GM23338 (cell line): ENCODE measurements around the gene PRAF2. TPM values are rescaled to one million over a fixed set of nuclear protein-coding genes. Genes with fewer than 3 reads are reported as not detected.

Source experiments
- ATAC-seq: fragments of 200-7000 bp; cut with Tn5 transposase; 3 replicates; pipeline ENCODE4 v1.9.1; 2020
- DNase-seq: peaks from one replicate; pipeline ENCODE4 v3.0.0-alpha.2; 2015; ENCODE audit warnings: low spot score
- H2AFZ ChIP-seq: fragments of 200-600 bp; sonication (generic); 2 replicates; pipeline ENCODE4 v1.8.0; 2016; ENCODE audit warnings: antibody characterized with exemption, mild to moderate bottlenecking, moderate library complexity
- H3F3A ChIP-seq: fragments of 200-600 bp; sonication (generic); replicated peaks from 2 replicates; pipeline ENCODE4 v1.8.0; 2017; ENCODE audit warnings: antibody characterized with exemption, mixed run types, low read depth
- H3K27ac ChIP-seq: fragments of 200-600 bp; sonication (generic); 2 replicates; pipeline ENCODE4 v1.6.1; 2016; ENCODE audit warnings: low read depth
- H3K27me3 ChIP-seq: fragments of 200-600 bp; sonication (generic); 2 replicates; pipeline ENCODE4 v1.8.0; 2016; ENCODE audit warnings: mild to moderate bottlenecking, mixed run types, moderate library complexity; ENCODE audit not compliant: insufficient read depth
- H3K36me3 ChIP-seq: fragments of 200-600 bp; sonication (generic); 2 replicates; pipeline ENCODE4 v1.8.0; 2016; ENCODE audit warnings: mild to moderate bottlenecking; ENCODE audit not compliant: insufficient read depth
- H3K4me1 ChIP-seq: fragments of 200-600 bp; sonication (generic); 2 replicates; pipeline ENCODE4 v1.8.0; 2016; ENCODE audit warnings: mild to moderate bottlenecking, moderate library complexity; ENCODE audit not compliant: insufficient read depth
- H3K4me2 ChIP-seq: fragments of 200-600 bp; sonication (generic); 2 replicates; pipeline ENCODE4 v1.7.1; 2017; ENCODE audit warnings: mixed run types
- H3K4me3 ChIP-seq: fragments of 200-600 bp; sonication (generic); 2 replicates; pipeline ENCODE4 v1.6.1; 2016; ENCODE audit warnings: mixed run types
- H3K79me2 ChIP-seq: fragments of 200-600 bp; sonication (generic); replicated peaks from 2 replicates; pipeline ENCODE4 v1.8.0; 2017; ENCODE audit warnings: mild to moderate bottlenecking; ENCODE audit not compliant: insufficient read depth
- H3K9me2 ChIP-seq: fragments of 200-600 bp; sonication (generic); 2 replicates; pipeline ENCODE4 v1.8.0; 2017; ENCODE audit not compliant: insufficient read depth
- H4K20me1 ChIP-seq: fragments of 200-600 bp; sonication (generic); replicated peaks from 2 replicates; pipeline ENCODE4 v1.8.0; 2017; ENCODE audit warnings: mild to moderate bottlenecking; ENCODE audit not compliant: insufficient read depth
- H3K27ac Mint-ChIP-seq: 2 replicates; pipeline ENCODE4 v1.8.0; 2020; ENCODE audit warnings: inconsistent platforms, mild to moderate bottlenecking, moderate library complexity, mixed read lengths
- H3K27me3 Mint-ChIP-seq: 3 replicates; pipeline ENCODE4 v1.8.0; 2022; ENCODE audit warnings: low read depth, mild to moderate bottlenecking, moderate library complexity, mixed read lengths, inconsistent platforms; ENCODE audit not compliant: insufficient read depth, poor library complexity
- H3K36me3 Mint-ChIP-seq: 3 replicates; pipeline ENCODE4 v1.8.0; 2021; ENCODE audit warnings: low read depth, mild to moderate bottlenecking, inconsistent platforms, moderate library complexity, mixed read lengths
- H3K4me1 Mint-ChIP-seq: 3 replicates; pipeline ENCODE4 v1.8.0; 2020; ENCODE audit warnings: mild to moderate bottlenecking, inconsistent platforms, mixed read lengths
- H3K4me3 Mint-ChIP-seq: 3 replicates; pipeline ENCODE4 v1.8.0; 2021; ENCODE audit warnings: moderate library complexity, mild to moderate bottlenecking, inconsistent platforms, mixed read lengths
- H3K9me3 Mint-ChIP-seq: 3 replicates; pipeline ENCODE4 v1.8.0; 2020; ENCODE audit warnings: moderate library complexity, mild to moderate bottlenecking, inconsistent platforms, mixed read lengths
- ETS1 ChIP-seq: IDR thresholded peaks from 2 replicates; pipeline ENCODE4 v1.6.1; 2016; ENCODE audit warnings: antibody characterized with exemption
- EZH2phosphoT487 ChIP-seq: fragments of 200-600 bp; sonication (generic); IDR thresholded peaks from one replicate; pipeline ENCODE4 v1.8.1; 2018; ENCODE audit warnings: antibody characterized with exemption; ENCODE audit not compliant: unreplicated experiment
- JUNB ChIP-seq: IDR thresholded peaks from one replicate; pipeline ENCODE4 v1.6.1; 2016; ENCODE audit warnings: antibody characterized with exemption; ENCODE audit not compliant: unreplicated experiment
- NANOG ChIP-seq: IDR thresholded peaks from 2 replicates; pipeline ENCODE4 v1.6.1; 2016; ENCODE audit warnings: antibody characterized with exemption, borderline replicate concordance
- REST ChIP-seq: IDR thresholded peaks from one replicate; pipeline ENCODE4 v1.6.1; 2018; ENCODE audit warnings: antibody characterized with exemption; ENCODE audit not compliant: unreplicated experiment
- STAT1 ChIP-seq: IDR thresholded peaks from one replicate; pipeline ENCODE4 v1.6.1; 2016; ENCODE audit warnings: antibody characterized with exemption; ENCODE audit not compliant: unreplicated experiment
- ZNF114 ChIP-seq: fragments of 250-450 bp; sonication (Bioruptor Pico); IDR thresholded peaks from 2 replicates; pipeline ENCODE4 v1.5.0; 2020; ENCODE audit warnings: mild to moderate bottlenecking, moderate library complexity
- polyA plus RNA-seq: library from polyadenylated mRNA; unstranded; fragments of >200 nt; fragmentation: Nextera tagmentation; extraction: Ambion mirVana; gene quantifications from 2 replicates; pipeline ENCODE4 v1.2.1, GENCODE V29; 2016
- total RNA-seq: library from RNA; depleted of rRNA; stranded (reverse); fragments of >200 nt; shearing (Covaris generic); gene quantifications from 2 replicates; pipeline ENCODE4 v1.2.3, GENCODE V29; 2014

Gene PRAF2
- total and polyA plus RNA-seq, 2 experiments from 2014 or later: 6.3 to 22.1 TPM

GRCh38 chrX:49116076-49116475 lies 42.3 kb upstream of the PRAF2 start:
- ATAC-seq (no peak), DNase-seq (no peak)
- no peaks in the 10 kb centered on the region for H3K9me3 Mint-ChIP-seq
- no peaks in the 10 kb centered on the region for H3K4me1 ChIP-seq
- H3K4me3 Mint-ChIP-seq: no peak overlapping the region
- no peak overlapping the region for H3K27ac Mint-ChIP-seq
- H3K9me2 ChIP-seq: no peaks in the 10 kb centered on the region
- TF ChIP-seq REST (no peak), STAT1 (no peak), JUNB (no peak)
- H3K79me2 ChIP-seq: no peaks in the 10 kb centered on the region
- H3K4me2 ChIP-seq: no peak overlapping the region
- no peak overlapping the region for H2AFZ ChIP-seq
- H3K27me3 Mint-ChIP-seq: peaks cover 1% of the 10 kb centered on the region
- no peaks in the 10 kb centered on the region for H3K4me1 Mint-ChIP-seq
- H3K27ac ChIP-seq: no peak overlapping the region
- no peaks in the 10 kb centered on the region for H3K27me3 ChIP-seq
- H3F3A ChIP-seq: no peaks in the 10 kb centered on the region
- no peak overlapping the region for H3K4me3 ChIP-seq
- H3K36me3 ChIP-seq: no peaks in the 10 kb centered on the region
- H4K20me1 ChIP-seq: no peaks in the 10 kb centered on the region
- peaks cover 37% of the 10 kb centered on the region for H3K36me3 Mint-ChIP-seq

- Mint-ChIP-seq H3K27ac (no peak overlapping the region), H3K36me3 (peaks cover 31% of the 10 kb centered on the region), H3K4me3 (no peak overlapping the region), H3K27me3 (peaks cover 1% of the 10 kb centered on the region), H3K4me1 (no peaks in the 10 kb centered on the region), H3K9me3 (no peaks in the 10 kb centered on the region)
- ATAC-seq: no peak
- no peaks in the 10 kb centered on the region for H3K27me3 ChIP-seq
- TF ChIP-seq ZNF114 (CRISPR knock-in tag): no peak
- DNase-seq: no peak
- H3K4me3 ChIP-seq: no peak overlapping the region
- H4K20me1 ChIP-seq: no peaks in the 10 kb centered on the region
- no peak overlapping the region for H2AFZ ChIP-seq
- H3K27ac ChIP-seq: no peak overlapping the region
- no peak overlapping the region for H3K4me2 ChIP-seq
- H3K36me3 ChIP-seq: no peaks in the 10 kb centered on the region
- no peaks in the 10 kb centered on the region for H3K4me1 ChIP-seq
- no peaks in the 10 kb centered on the region for H3K9me2 ChIP-seq
- H3F3A ChIP-seq: no peaks in the 10 kb centered on the region
- no peaks in the 10 kb centered on the region for H3K79me2 ChIP-seq
These were observed 38.0 kb upstream of the PRAF2 start for GRCh38 chrX:49111791-49112190.

- no peak overlapping the region for H3K27ac ChIP-seq
- DNase-seq (no peak), ATAC-seq (no peak)
- Mint-ChIP-seq H3K4me3 (no peak overlapping the region), H3K27me3 (no peaks in the 10 kb centered on the region), H3K4me1 (no peaks in the 10 kb centered on the region), H3K27ac (no peak overlapping the region), H3K36me3 (peaks cover 19% of the 10 kb centered on the region), H3K9me3 (no peaks in the 10 kb centered on the region)
- no peaks in the 10 kb centered on the region for H3K27me3 ChIP-seq
- no peak overlapping the region for H2AFZ ChIP-seq
- no peak overlapping the region for H3K4me3 ChIP-seq
- TF ChIP-seq ETS1 (no peak), NANOG (no peak), EZH2phosphoT487 (no peak)
- no peaks in the 10 kb centered on the region for H4K20me1 ChIP-seq
- H3F3A ChIP-seq: no peaks in the 10 kb centered on the region
- no peaks in the 10 kb centered on the region for H3K4me1 ChIP-seq
- H3K4me2 ChIP-seq: no peak overlapping the region
- H3K36me3 ChIP-seq: no peaks in the 10 kb centered on the region
- no peaks in the 10 kb centered on the region for H3K79me2 ChIP-seq
- H3K9me2 ChIP-seq: no peaks in the 10 kb centered on the region
These were observed 36.6 kb upstream of the PRAF2 start for GRCh38 chrX:49110417-49110816.
